HG03280 (cell line): Measurements from ENCODE around the gene DNMT1.

Experiments used
- ATAC-seq: cut with Tn5 transposase; IDR thresholded peaks from one replicate; pipeline ENCODE4 v1.9.1; 2021; ENCODE audit warnings: mild to moderate bottlenecking, moderate library complexity; ENCODE audit not compliant: unreplicated experiment

The DNMT1 gene

GRCh38 chr19:10115392-10116084 is 79.2 kb downstream of the DNMT1 start:
- no peak for ATAC-seq

DNA sequence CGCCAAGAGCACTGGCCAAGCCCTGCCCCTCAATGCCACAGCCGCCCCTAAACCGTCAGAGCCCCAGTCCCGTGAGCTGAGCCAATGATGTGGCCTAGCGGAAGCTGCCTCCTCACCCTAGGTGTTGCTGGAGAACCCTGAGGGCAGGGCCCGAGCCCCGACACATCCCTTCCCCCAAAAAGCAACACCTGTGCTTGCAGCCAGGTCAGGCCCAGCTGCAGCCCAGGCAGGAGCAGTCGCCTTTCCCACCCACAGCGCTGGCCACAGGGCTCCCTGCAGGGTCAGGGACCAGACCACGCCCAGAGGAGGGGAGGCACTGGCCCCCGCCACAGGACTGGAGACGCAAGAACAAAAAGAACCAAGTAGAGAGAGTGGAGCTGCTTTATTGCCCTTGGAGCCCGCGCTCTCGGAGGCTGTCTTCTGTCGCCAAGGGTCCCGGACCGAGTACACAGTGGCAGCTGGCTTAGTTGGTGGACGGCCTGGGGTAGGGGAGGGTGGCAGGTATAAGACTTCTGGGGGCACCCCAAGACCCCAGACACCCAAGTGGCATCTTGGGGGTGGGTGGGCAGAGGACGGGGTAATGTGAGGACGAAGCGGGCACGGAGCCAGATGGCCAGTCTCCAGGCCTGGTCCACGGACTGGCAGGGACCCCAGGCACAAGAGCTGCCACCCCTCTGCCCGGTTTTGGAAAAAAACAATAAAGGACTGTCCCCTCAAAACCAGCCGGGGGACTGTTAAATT is 79.9 kb downstream of the DNMT1 start:
- ATAC-seq, result no peak

- ATAC-seq, result no peak
Observed at GRCh38 chr19:10113964-10114650, 80.6 kb downstream of the DNMT1 start.

DNA sequence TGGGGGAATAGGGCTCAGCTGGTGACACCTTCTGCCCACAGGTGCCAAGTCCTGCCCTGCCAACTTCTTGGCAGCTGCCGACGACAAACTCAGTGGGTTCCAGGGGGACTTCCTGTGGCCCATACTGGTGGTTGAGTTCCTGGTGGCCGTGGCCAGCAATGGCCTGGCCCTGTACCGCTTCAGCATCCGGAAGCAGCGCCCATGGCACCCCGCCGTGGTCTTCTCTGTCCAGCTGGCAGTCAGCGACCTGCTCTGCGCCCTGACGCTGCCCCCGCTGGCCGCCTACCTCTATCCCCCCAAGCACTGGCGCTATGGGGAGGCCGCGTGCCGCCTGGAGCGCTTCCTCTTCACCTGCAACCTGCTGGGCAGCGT is 81.2 kb downstream of the DNMT1 start:
- ATAC-seq, result no peak

DNA sequence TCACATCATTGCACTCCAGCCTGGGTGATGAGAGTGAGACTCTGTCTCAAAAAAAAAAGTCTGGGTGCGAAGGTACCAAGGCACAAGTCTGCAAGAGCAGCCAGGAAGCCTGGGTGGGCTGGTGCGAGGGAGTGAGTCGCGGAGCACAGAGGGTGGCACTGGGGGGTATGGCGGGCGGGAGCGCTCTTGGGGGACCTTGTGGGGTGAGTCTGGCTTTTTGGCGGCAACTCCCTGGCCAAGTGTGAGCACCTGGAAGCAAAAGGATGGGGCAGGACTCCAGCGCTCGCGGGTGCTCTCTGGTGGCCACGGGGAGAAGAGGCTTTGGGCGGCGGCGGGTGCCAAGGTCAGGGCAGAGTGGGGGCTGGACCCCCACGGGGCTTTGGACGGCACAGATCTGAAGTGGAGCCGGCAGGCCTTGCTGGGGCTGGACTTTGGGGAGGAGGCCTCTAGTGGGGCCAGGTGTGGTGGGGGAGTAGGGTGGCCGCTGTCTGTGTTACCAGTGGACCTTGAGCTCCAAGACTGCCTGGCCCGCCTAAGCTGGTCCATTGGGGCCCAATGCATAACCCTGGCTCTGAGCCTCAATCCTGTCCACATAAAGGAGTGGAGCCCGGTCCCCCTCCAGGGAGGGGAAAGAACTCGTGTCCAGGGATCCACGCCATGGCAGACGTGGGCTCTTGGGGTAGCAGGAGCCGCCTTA is 81.7 kb downstream of the DNMT1 start:
- no peak for ATAC-seq

DNA sequence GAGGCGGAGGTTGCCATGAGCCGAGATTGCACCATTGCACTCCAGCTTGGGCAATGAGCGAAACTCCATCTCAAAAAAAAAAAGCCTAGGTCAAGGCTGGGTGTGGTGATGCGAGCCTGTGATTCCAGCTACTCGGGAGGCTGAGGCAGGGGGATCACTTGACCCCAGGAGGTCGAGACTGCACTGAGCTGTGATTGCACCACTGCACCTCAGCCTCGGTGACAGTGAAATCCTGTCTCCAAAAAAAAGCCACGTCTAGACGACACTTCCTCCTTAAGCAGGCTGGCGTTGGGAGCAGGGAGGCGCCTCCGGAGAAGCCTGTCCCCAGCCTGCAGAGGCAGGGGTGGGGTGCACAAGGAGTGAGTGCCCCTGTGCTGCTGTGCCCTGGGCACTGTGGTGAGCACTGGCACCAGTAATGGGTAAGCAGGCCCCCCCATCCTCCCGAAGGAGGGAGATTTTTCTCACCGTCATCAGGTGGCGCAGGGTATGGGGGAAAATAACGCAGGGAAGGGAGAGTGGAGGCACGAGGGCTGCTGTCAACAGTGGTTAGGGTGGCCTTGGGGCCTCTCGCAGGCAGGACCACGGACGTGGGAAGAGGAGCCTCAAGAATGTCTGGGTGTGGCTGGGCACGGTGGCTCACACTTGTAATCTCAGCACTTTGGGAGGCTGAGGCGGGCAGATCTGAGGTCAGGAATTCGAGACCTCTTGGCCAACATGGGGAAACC is 82.6 kb downstream of the DNMT1 start:
- no peak for ATAC-seq

DNA sequence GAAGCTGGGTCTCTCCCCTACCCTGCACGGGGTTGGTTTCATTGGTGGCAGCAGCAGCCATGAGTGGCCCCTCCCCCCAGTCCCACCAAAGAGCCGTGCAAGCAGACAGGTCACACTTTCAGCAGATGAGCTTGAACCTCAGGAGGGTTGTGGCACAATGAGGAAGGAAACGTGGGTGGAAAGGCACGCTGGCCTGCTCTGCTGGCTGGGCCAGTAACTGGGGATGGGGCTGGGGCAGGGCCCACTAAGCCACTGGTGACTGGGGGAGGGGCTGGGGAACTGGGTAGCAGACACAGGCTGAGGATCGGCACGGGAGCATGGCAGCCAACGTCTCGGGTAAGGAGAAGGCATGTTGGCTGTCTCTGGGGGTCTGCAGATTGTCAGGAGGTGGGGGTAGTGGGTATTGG is 83.3 kb downstream of the DNMT1 start, which contains the start of gene P2RY11:
Gene P2RY11, plus strand, starts transcription at position 289 of the 407 bp plus-strand sequence. Its CDS starts 29 bp downstream, at position 318.
- ATAC-seq, result no peak

- ATAC-seq, result no peak
Observed at GRCh38 chr19:10110972-10111317, 83.8 kb downstream of the DNMT1 start.

- ATAC-seq, result no peak
Observed at GRCh38 chr19:10110076-10110971, 84.4 kb downstream of the DNMT1 start.

DNA sequence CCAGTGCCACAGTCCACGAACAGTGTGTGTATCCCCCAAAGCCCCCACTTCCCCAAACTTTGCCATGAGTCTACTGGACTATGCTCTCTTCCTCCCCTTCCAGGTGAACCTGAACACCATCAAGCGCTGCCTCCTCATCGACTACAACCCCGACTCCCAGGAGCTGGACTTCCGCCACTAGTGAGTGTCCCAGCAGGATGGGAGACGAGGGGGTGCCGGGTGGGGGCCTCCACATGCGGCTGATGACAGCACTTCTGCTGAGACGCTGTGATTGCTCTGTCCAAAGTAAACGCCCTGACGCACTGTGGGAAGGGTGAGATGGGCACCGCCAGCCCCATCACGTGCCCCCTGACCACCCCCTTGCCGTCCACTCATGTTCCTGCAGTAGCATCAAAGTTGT is 85.2 kb downstream of the DNMT1 start:
- no peak for ATAC-seq

- no peak for ATAC-seq
Observed at GRCh38 chr19:10107817-10108367, 86.9 kb downstream of the DNMT1 start.

GRCh38 chr19:10107254-10107653 is 87.5 kb downstream of the DNMT1 start:
- no peak for ATAC-seq

DNA sequence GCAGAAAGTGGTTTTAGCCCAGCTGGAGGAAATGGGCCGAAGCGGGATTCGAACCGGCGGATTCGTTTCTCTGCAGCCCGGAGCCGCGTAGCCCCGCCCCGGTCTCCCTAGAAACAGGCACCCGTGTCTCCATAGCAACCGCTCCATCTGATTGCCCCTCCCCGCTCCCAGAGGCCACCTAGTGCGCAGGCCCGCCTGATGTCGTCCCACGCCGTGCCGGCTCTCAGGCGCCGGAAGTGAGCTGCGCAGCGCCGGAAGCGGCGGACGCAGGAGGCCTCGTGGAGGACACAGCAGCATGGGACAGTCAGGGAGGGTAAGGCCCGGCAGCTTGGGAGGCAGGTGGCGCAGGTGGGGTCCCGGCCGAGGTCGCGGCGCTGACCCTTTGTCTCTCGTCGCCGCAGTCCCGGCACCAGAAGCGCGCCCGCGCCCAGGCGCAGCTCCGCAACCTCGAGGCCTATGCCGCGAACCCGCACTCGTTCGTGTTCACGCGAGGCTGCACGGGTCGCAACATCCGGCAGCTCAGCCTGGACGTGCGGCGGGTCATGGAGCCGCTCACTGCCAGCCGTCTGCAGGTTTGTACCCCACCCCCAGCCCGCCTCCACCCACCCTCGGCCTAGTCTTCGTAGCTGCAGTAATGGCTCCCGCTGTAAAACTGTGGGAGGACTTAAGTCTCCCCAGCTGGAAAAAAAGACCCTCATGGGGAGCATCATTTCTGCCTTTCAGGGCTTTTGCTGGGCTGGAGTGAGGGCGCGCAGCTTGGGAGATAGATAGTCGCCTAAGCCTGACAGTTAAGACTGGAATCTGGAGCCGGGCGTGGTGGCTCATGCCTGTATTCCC is 88.4 kb downstream of the DNMT1 start, which contains the start of gene PPAN:
Gene PPAN, plus strand, starts transcription at position 263 of the 837 bp plus-strand sequence. Its CDS starts 33 bp downstream, at position 296.
- ATAC-seq, result peak; percentile 59

- peak; percentile 17 for ATAC-seq
Observed at GRCh38 chr19:10105509-10106099, 89.1 kb downstream of the DNMT1 start.

DNA sequence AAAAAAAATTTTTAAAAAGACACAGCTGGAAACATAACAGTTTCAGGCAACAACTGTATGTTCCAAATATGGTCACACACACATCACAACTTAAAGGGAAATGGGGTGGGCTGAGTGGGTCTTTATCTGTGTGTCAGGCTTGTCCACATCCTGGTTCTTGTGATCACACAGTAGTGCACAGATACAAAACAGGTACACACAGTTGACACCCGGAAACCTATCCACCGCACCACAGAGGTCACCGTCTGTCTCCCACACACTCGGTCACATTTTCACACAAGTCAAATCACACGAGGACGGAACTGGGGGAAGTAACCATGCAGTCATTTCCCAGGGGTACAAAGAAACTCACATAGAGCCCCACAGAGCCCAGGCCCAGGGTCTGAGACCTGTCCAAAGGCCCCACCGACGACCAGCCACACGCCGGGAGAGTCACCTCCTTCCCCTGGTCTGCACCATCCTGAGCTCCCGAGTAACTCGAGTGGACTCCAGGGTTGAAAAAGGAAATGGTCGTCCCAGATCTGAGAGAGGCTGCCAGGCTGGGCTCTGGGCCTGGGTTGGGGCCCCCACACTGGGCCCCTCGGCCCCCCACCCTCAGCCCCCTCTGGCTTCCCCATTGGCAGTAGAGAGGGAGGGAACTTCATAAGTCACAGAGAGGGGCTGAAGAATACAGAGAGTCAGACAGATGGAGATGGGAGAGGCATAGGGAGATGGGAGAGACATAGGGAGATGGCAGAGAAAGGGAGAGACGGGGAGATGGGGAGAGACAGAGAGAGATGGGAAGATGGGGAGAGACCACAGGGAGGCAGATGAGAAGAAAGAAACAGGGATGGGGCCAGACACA is 89.9 kb downstream of the DNMT1 start:
- peak; percentile 47 for ATAC-seq

DNA sequence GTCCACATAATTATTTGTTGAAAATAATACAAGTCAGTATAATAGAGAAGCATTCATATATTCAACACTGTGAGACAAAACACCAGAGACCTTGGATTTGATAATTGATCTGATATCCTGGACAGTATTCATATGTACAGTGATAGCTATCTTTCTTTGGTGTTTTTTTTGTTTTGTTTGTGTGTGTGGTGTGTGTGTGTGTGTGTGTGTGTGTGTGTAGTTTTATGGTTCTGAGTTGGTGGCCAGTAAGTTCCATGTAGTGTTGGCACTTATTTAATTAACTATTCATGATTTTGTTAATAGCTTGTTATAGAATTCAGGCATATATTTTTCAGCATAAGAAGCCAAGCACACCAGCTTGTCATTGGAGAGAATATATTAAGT is 90.6 kb downstream of the DNMT1 start:
- no peak for ATAC-seq

DNA sequence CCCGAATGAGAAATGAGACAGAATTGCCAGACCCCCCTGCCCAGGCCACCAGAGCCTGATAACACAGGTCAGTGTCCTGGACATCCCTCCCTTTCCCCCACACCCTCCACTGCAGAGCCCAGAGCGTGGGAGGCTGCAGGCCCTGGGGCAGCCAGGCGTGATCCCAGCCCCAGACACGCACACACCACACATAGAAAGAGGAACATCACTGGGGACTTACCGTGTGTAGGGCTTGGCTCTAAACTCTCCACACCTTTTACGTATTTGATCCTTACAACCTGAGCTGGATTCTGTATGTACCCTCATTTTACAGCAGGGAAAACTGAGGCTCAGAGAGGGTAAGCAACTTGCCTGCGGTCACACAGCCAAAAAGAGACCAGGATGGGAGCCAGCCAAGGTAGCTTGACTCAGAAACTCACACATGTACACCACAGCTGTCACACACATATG is 91.9 kb downstream of the DNMT1 start:
- no peak for ATAC-seq
